Caco-2 (cell line): Measurements from ENCODE around the gene SCAANT1. TPM values are rescaled to one million over a fixed set of nuclear protein-coding genes. Genes with fewer than 3 reads are reported as not detected.

ENCODE experiments used
- BruUV-seq: library from RNA; stranded (reverse); fragments of 400-500 nt; replicated peaks from 2 replicates; lab custom pipeline; 2021; lab: Mats Ljungman, UMichigan
- CTCF ChIA-PET: fragments of 300-600 bp; sonication (Branson Sonifier 250); formaldehyde crosslinking; loops from one replicate; lab custom pipeline; 2022; ENCODE audit warnings: antibody characterized with exemption; lab: Charles Lee
- POLR2A ChIA-PET: fragments of 300-600 bp; sonication (Branson Sonifier 250); formaldehyde crosslinking; loops from one replicate; lab custom pipeline; 2022; ENCODE audit warnings: antibody characterized with exemption; lab: Charles Lee
- DNase-seq, 2 experiments: peaks; one replicate each; pipeline versions ENCODE4 v3.0.0 to v3.0.0-alpha.2; 2020 to 2022
- H3K27me3 ChIP-seq: replicated peaks from 2 replicates; pipeline ENCODE4 v1.6.0; 2011; ENCODE audit warnings: low read length; ENCODE audit not compliant: control insufficient read depth, insufficient read depth
- H3K36me3 ChIP-seq: 2 replicates; pipeline ENCODE4 v1.5.1; 2011; ENCODE audit warnings: low read length; ENCODE audit not compliant: control insufficient read depth, insufficient read depth
- H3K4me1 ChIP-seq: fragments of 250-450 bp; sonication (Bioruptor Pico); 2 replicates; pipeline ENCODE4 v1.5.1; 2020; ENCODE audit warnings: mild to moderate bottlenecking
- H3K4me3 ChIP-seq: 2 replicates; pipeline ENCODE4 v1.5.1; 2011; ENCODE audit warnings: low read depth, mild to moderate bottlenecking, control low read depth, low read length
- H3K9me3 ChIP-seq: fragments of 250-450 bp; sonication (Bioruptor Pico); 2 replicates; pipeline ENCODE4 v1.5.1; 2020; ENCODE audit warnings: mild to moderate bottlenecking, moderate library complexity
- H3K27ac Mint-ChIP-seq: one replicate; pipeline ENCODE4 v1.8.0; 2022; ENCODE audit warnings: mixed read lengths; ENCODE audit not compliant: unreplicated experiment
- H3K27me3 Mint-ChIP-seq: one replicate; pipeline ENCODE4 v1.8.0; 2022; ENCODE audit warnings: mixed read lengths; ENCODE audit not compliant: insufficient read depth, unreplicated experiment
- H3K36me3 Mint-ChIP-seq: one replicate; pipeline ENCODE4 v1.8.0; 2022; ENCODE audit warnings: mild to moderate bottlenecking, mixed read lengths; ENCODE audit not compliant: insufficient read depth, unreplicated experiment
- H3K4me1 Mint-ChIP-seq: one replicate; pipeline ENCODE4 v1.8.0; 2022; ENCODE audit warnings: low read depth, mixed read lengths; ENCODE audit not compliant: unreplicated experiment
- H3K4me3 Mint-ChIP-seq: one replicate; pipeline ENCODE4 v1.8.0; 2022; ENCODE audit warnings: mild to moderate bottlenecking, moderate library complexity, mixed read lengths; ENCODE audit not compliant: unreplicated experiment
- H3K9me3 Mint-ChIP-seq: one replicate; pipeline ENCODE4 v1.8.0; 2022; ENCODE audit warnings: mixed read lengths; ENCODE audit not compliant: unreplicated experiment
- intact Hi-C: fragments of 100-400 bp; cut with micrococcal nuclease; formaldehyde crosslinking; loops from one replicate; pipeline ENCODE4 v1.10.0; 2022; ENCODE audit not compliant: unreplicated experiment
- total RNA-seq: library from RNA; stranded (reverse); gene quantifications from 2 replicates; pipeline ENCODE4 v1.2.3, GENCODE V29; 2022
- TF ChIP-seq, protein P1 (sequence below), 2 experiments: fragments of 200-600 bp in 1 of 2; IDR thresholded peaks; 1 replicate in 1 of 2; 2 replicates in 1 of 2; pipeline versions ENCODE4 v1.5.1 to v1.8.0; 2011 to 2022; ENCODE audit warnings: antibody characterized with exemption in 1 of 2, control low read depth in 1 of 2, inconsistent platforms in 1 of 2, low read depth in 1 of 2, low read length in 1 of 2, mild to moderate bottlenecking in 1 of 2, moderate library complexity in 1 of 2; ENCODE audit not compliant: insufficient read depth in 1 of 2, severe bottlenecking in 1 of 2, unreplicated experiment in 1 of 2

Gene SCAANT1
- total RNA-seq, 1 experiment from 2014 or later: not detected

DNA sequence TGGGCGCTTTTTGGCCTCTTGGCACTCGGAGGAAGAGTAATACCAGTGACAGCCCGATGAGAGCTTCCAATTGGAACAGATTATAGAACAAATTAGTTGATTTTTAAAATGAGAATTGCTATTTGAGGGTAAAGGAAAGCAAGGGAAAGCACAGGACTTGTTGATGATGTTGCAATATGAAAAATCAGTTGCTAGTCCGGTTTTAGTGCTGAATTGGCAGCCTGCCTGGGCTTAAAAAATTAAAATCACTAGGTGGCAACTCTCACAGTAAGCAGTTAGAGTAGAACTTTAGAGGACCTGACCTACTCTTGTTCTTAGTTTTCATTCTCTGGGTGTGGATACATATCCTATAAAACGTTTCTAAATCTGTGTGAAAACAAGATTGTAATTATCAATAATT lies 2.1 kb upstream of the SCAANT1 start:
- ChIA-PET POLR2A (no interaction called here), CTCF (no interaction called here)
- H3K27ac Mint-ChIP-seq: no peak overlapping the region
- DNase-seq: no peak
- no peaks in the 10 kb centered on the region for H3K4me1 Mint-ChIP-seq
- no peaks in the 10 kb centered on the region for H3K27me3 Mint-ChIP-seq
- BruUV-seq: no TSS peak
- no peak overlapping the region for H3K4me3 Mint-ChIP-seq
- no peak overlapping the region for H3K4me3 ChIP-seq
- no peaks in the 10 kb centered on the region for H3K9me3 ChIP-seq
- H3K36me3 Mint-ChIP-seq: peaks cover 40% of the 10 kb centered on the region
- intact Hi-C loops: no loop called here
- H3K9me3 Mint-ChIP-seq: no peaks in the 10 kb centered on the region
- peaks cover 10% of the 10 kb centered on the region for H3K4me1 ChIP-seq
- peaks cover 2% of the 10 kb centered on the region; the same call in 1 of the 2 replicates for H3K36me3 ChIP-seq
- TF ChIP-seq, protein P1, sequence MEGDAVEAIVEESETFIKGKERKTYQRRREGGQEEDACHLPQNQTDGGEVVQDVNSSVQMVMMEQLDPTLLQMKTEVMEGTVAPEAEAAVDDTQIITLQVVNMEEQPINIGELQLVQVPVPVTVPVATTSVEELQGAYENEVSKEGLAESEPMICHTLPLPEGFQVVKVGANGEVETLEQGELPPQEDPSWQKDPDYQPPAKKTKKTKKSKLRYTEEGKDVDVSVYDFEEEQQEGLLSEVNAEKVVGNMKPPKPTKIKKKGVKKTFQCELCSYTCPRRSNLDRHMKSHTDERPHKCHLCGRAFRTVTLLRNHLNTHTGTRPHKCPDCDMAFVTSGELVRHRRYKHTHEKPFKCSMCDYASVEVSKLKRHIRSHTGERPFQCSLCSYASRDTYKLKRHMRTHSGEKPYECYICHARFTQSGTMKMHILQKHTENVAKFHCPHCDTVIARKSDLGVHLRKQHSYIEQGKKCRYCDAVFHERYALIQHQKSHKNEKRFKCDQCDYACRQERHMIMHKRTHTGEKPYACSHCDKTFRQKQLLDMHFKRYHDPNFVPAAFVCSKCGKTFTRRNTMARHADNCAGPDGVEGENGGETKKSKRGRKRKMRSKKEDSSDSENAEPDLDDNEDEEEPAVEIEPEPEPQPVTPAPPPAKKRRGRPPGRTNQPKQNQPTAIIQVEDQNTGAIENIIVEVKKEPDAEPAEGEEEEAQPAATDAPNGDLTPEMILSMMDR (IDR thresholded peaks at IDR 0.05; ENCODE audit: insufficient read depth in 1 of 2, low read depth in 1 of 2, low read length in 1 of 2, severe bottlenecking in 1 of 2, unreplicated experiment in 1 of 2): no peak
- H3K27me3 ChIP-seq: no peaks in the 10 kb centered on the region

DNA sequence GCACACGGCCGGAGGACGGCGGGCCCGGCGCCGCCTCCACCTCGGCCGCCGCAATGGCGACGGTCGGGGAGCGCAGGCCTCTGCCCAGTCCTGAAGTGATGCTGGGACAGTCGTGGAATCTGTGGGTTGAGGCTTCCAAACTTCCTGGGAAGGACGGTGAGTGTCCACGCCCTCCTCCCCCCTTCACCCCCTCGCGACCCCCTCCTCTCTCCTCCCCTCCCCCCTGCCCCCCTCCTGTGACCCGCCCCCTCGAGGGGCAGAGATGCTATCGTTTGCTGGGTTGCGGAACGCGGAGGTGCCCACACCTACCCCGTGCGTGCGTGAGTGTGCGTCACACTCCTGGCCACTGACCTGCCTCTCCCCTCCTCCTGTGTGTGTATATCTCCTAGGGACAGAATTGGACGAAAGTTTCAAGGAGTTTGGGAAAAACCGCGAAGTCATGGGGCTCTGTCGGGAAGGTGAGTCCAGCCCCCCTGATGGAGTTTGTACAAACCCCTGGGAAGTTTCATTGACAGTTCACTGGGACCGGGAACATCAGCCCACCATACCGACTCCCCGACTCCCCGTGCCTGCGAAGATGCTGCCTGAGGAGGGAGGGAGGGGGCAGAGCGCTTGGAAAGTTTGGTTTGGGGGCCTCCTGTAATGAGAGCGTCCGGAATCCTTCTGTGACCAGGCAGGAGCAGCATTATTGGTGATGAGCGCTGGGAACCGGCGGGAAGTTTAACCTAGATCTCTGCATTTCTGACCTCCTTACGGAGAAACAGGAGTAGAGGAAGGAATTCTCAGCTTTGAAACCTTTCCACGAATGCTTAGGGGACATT lies 795 bp upstream of the SCAANT1 start:
- H3K27ac Mint-ChIP-seq: peak overlapping the region; percentile 90
- POLR2A ChIA-PET: no interaction called here

DNA sequence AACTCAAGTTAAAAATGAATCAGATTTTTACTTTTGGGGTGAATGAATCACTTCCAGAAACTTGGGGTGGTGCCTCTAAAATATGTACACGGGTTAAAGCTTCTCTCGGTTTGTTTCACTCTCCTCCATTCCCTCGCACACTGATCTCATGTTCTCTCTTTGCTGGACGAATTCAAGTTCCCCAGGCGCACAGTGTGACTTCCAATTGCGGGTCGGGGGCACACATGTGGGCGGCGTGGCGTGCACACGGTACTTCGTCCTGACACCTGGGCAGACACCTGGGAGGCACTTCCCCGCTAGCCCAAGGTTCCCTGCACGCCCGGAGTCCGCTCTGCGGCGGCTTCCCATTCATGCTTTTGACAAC lies 692 bp downstream of the SCAANT1 start:
- intact Hi-C loops: no loop called here
- TSS peak; percentile 89 for BruUV-seq
- peak overlapping the region; percentile 94 for H3K4me3 Mint-ChIP-seq
- Histone ChIP-seq H3K27me3 (no peaks in the 10 kb centered on the region), H3K9me3 (no peaks in the 10 kb centered on the region), H3K4me1 (peaks cover 10% of the 10 kb centered on the region), H3K36me3 (no peaks in the 10 kb centered on the region), H3K4me3 (peak overlapping the region; percentile 55)
- peaks cover 15% of the 10 kb centered on the region for H3K36me3 Mint-ChIP-seq
- TF ChIP-seq, protein P1 (IDR thresholded peaks at IDR 0.05; ENCODE audit: insufficient read depth in 1 of 2, low read depth in 1 of 2, low read length in 1 of 2, severe bottlenecking in 1 of 2, unreplicated experiment in 1 of 2): no peak
- H3K4me1 Mint-ChIP-seq: peaks cover 3% of the 10 kb centered on the region
- H3K27me3 Mint-ChIP-seq: no peaks in the 10 kb centered on the region
- no peaks in the 10 kb centered on the region for H3K9me3 Mint-ChIP-seq
- peak overlapping the region; percentile 90 for H3K27ac Mint-ChIP-seq
- POLR2A ChIA-PET: interaction anchor here (0.7 kb wide), 1 partner anchor 27 kb away, joined by 4 read pairs; no protein-coding TSS in a partner anchor
- no peak for DNase-seq
- CTCF ChIA-PET: interaction anchor here (0.7 kb wide), 1 partner anchor 233 kb away, joined by 5 read pairs; no protein-coding TSS in a partner anchor

More for the DNA sequence above, 795 bp upstream of the SCAANT1 start:
- Histone ChIP-seq H3K27me3 (no peaks in the 10 kb centered on the region), H3K4me1 (peaks cover 10% of the 10 kb centered on the region), H3K9me3 (no peaks in the 10 kb centered on the region), H3K4me3 (peak overlapping the region; percentile 55), H3K36me3 (peaks cover 2% of the 10 kb centered on the region; the same call in 1 of the 2 replicates)
- H3K27me3 Mint-ChIP-seq: no peaks in the 10 kb centered on the region
- H3K9me3 Mint-ChIP-seq: no peaks in the 10 kb centered on the region
- TF ChIP-seq, protein P1 (IDR thresholded peaks at IDR 0.05; ENCODE audit: insufficient read depth in 1 of 2, low read depth in 1 of 2, low read length in 1 of 2, severe bottlenecking in 1 of 2, unreplicated experiment in 1 of 2): no peak
- DNase-seq: peak; percentile 55 to 65
- peaks cover 30% of the 10 kb centered on the region for H3K36me3 Mint-ChIP-seq
- no peaks in the 10 kb centered on the region for H3K4me1 Mint-ChIP-seq
- CTCF ChIA-PET: interaction anchor here (1.0 kb wide), 1 partner anchor 47 kb away, joined by 3 read pairs; no protein-coding TSS in a partner anchor
- no TSS peak for BruUV-seq
- peak overlapping the region; percentile 94 for H3K4me3 Mint-ChIP-seq
- intact Hi-C loops: loop anchor here (1.0 to 2.0 kb wide), 3 partner anchors 22 to 50 kb away; partner anchors contain the start of genes ATXN7 and THOC7
